Measurements from ENCODE around the gene ARID5B. TPM values are rescaled to one million over a fixed set of nuclear protein-coding genes. Genes with fewer than 3 reads are reported as not detected.
A peak's percentile ranks its signal among the peaks of the same experiment; 100 is the strongest.

ARID5B gene
- total RNA-seq, 1 donor, result 94.1 TPM

- Histone ChIP-seq H3K36me3 (ENCODE audit: insufficient read depth, low read length) (peaks cover 23% of the 10 kb centered on the region), H3K9me3 (ENCODE audit: low read depth, low read length) (no peaks in the 10 kb centered on the region), H4K20me1 (ENCODE audit: insufficient read depth, low read length) (no peaks in the 10 kb centered on the region), H3K27me3 (ENCODE audit: insufficient read depth, low read length) (no peaks in the 10 kb centered on the region), H2AFZ (ENCODE audit: low read length) (no peak overlapping the region), H3K4me1 (ENCODE audit: insufficient read depth, low read length) (peaks cover 6% of the 10 kb centered on the region), H3K79me2 (ENCODE audit: insufficient read depth, low read length) (peaks cover 13% of the 10 kb centered on the region), H3K4me3 (ENCODE audit: insufficient read depth, low read length) (no peak overlapping the region), H3K4me2 (ENCODE audit: insufficient read depth, low read length) (no peak overlapping the region), H3K27ac (ENCODE audit: low read depth, low read length) (no peak overlapping the region)
- no peak for DNase-seq (ENCODE audit: insufficient read length, low spot score, missing footprints)
- TF ChIP-seq CTCF (IDR thresholded peaks at IDR 0.05; ENCODE audit: extremely low read depth, low read depth, low read length), result no peak
These were observed 50.7 kb downstream of the ARID5B start for GRCh38 chr10:61952028-61952674.

GRCh38 chr10:61953183-61953582 lies 51.7 kb downstream of the ARID5B start:
- H3K27ac ChIP-seq (ENCODE audit: low read depth, low read length), result no peak overlapping the region
- peaks cover 16% of the 10 kb centered on the region for H3K36me3 ChIP-seq (ENCODE audit: insufficient read depth, low read length)
- peaks cover 6% of the 10 kb centered on the region for H3K4me1 ChIP-seq (ENCODE audit: insufficient read depth, low read length)
- no peak overlapping the region for H3K4me2 ChIP-seq (ENCODE audit: insufficient read depth, low read length)
- TF ChIP-seq CTCF (IDR thresholded peaks at IDR 0.05; ENCODE audit: extremely low read depth, low read depth, low read length), result no peak
- H3K27me3 ChIP-seq (ENCODE audit: insufficient read depth, low read length), result no peaks in the 10 kb centered on the region
- peaks cover 14% of the 10 kb centered on the region for H3K79me2 ChIP-seq (ENCODE audit: insufficient read depth, low read length)
- no peaks in the 10 kb centered on the region for H4K20me1 ChIP-seq (ENCODE audit: insufficient read depth, low read length)
- DNase-seq (ENCODE audit: insufficient read length, low spot score, missing footprints), result no peak
- H3K9me3 ChIP-seq (ENCODE audit: low read depth, low read length), result no peaks in the 10 kb centered on the region
- H3K4me3 ChIP-seq (ENCODE audit: insufficient read depth, low read length), result no peak overlapping the region
- no peak overlapping the region for H2AFZ ChIP-seq (ENCODE audit: low read length)

- no peak for TF ChIP-seq CTCF (IDR thresholded peaks at IDR 0.05; ENCODE audit: extremely low read depth, low read depth, low read length)
- Histone ChIP-seq H2AFZ (ENCODE audit: low read length) (no peak overlapping the region), H3K4me1 (ENCODE audit: insufficient read depth, low read length) (peaks cover 19% of the 10 kb centered on the region), H3K27ac (ENCODE audit: low read depth, low read length) (no peak overlapping the region), H3K9me3 (ENCODE audit: low read depth, low read length) (no peaks in the 10 kb centered on the region), H4K20me1 (ENCODE audit: insufficient read depth, low read length) (no peaks in the 10 kb centered on the region), H3K4me2 (ENCODE audit: insufficient read depth, low read length) (no peak overlapping the region), H3K79me2 (ENCODE audit: insufficient read depth, low read length) (peaks cover 33% of the 10 kb centered on the region), H3K4me3 (ENCODE audit: insufficient read depth, low read length) (no peak overlapping the region), H3K36me3 (ENCODE audit: insufficient read depth, low read length) (peaks cover 13% of the 10 kb centered on the region), H3K27me3 (ENCODE audit: insufficient read depth, low read length) (no peaks in the 10 kb centered on the region)
- no peak for DNase-seq (ENCODE audit: insufficient read length, low spot score, missing footprints)
These were observed 56.3 kb downstream of the ARID5B start for GRCh38 chr10:61957806-61958205.

- Histone ChIP-seq H3K4me3 (ENCODE audit: insufficient read depth, low read length) (no peak overlapping the region), H3K36me3 (ENCODE audit: insufficient read depth, low read length) (peaks cover 13% of the 10 kb centered on the region), H2AFZ (ENCODE audit: low read length) (no peak overlapping the region), H3K9me3 (ENCODE audit: low read depth, low read length) (no peaks in the 10 kb centered on the region), H3K27ac (ENCODE audit: low read depth, low read length) (peak overlapping the region; percentile 20), H3K79me2 (ENCODE audit: insufficient read depth, low read length) (peaks cover 36% of the 10 kb centered on the region), H3K4me2 (ENCODE audit: insufficient read depth, low read length) (no peak overlapping the region), H3K4me1 (ENCODE audit: insufficient read depth, low read length) (peaks cover 18% of the 10 kb centered on the region), H4K20me1 (ENCODE audit: insufficient read depth, low read length) (no peaks in the 10 kb centered on the region), H3K27me3 (ENCODE audit: insufficient read depth, low read length) (no peaks in the 10 kb centered on the region)
- no peak for DNase-seq (ENCODE audit: insufficient read length, low spot score, missing footprints)
- no peak for TF ChIP-seq CTCF (IDR thresholded peaks at IDR 0.05; ENCODE audit: extremely low read depth, low read depth, low read length)
These were observed 56.8 kb downstream of the ARID5B start for GRCh38 chr10:61958311-61958710.
